ENCODE data around the gene CSNK1G1.
"Not testable (repeated sequence)": the region's sequence is repeated elsewhere in the genome, so short reads cannot be mapped to it uniquely, and the experiment has no call there.

The CSNK1G1 gene

DNA sequence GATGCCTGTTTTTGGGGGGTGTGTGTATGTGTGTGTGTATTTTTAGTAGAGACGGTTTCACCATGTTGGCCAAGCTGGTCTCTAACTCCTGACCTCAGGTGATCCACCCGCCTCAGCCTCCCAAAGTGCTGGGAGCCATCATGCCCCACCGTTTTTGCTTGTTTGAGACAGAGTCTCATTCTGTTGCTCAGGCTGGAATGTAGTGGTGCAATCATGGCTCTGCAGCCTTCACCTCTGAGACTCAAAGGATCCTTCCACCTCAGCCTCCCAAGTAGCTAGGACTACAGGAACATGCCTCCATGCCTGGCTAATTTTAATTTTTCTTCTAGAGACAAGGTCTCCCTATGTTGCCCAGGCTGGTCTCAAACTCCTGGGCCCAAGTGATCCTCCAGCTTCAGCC, 36.5 kb upstream of the CSNK1G1 start:
- DNase-seq (ENCODE audit: low spot score); H3K4me2 ChIP-seq (ENCODE audit: insufficient read depth, low read length, poor library complexity, severe bottlenecking); H2BK5ac ChIP-seq (ENCODE audit: low read length); H3K27me3 ChIP-seq (ENCODE audit: control insufficient read depth in 3 of 3, insufficient read depth in 3 of 3, low read depth in 1 of 3, low read length in 3 of 3); H3K18ac ChIP-seq (ENCODE audit: low read length); H3K4me1 ChIP-seq (ENCODE audit: control insufficient read depth in 2 of 2, insufficient read depth in 1 of 2, low read depth in 1 of 2, low read length in 2 of 2); H4K8ac ChIP-seq (ENCODE audit: low read depth, low read length); H2AK5ac ChIP-seq (ENCODE audit: low read depth, low read length); H3K14ac ChIP-seq (ENCODE audit: low read length); H2BK120ac ChIP-seq (ENCODE audit: low read depth, low read length); H2BK15ac ChIP-seq (ENCODE audit: low read length); H3K9me3 ChIP-seq (replicated peaks in 1 of 2; ENCODE audit: control insufficient read depth in 2 of 2, insufficient read depth in 1 of 2, low read depth in 1 of 2, low read length in 2 of 2); H3K9ac ChIP-seq (ENCODE audit: low read depth, low read length, poor library complexity); H3K27ac ChIP-seq (replicated peaks; ENCODE audit: low read length); H3K4ac ChIP-seq (ENCODE audit: low read length); H3K4me3 ChIP-seq (ENCODE audit: low read length in 2 of 2); H3K23ac ChIP-seq (ENCODE audit: low read depth, low read length, poor library complexity); H3K79me1 ChIP-seq (ENCODE audit: low read depth, low read length); H4K91ac ChIP-seq (ENCODE audit: low read depth, low read length, poor library complexity); H2AFZ ChIP-seq (ENCODE audit: low read length); H2BK12ac ChIP-seq (ENCODE audit: low read length): not testable (repeated sequence)
- no CpG with 5 or more reads among the region's 3 CpGs for WGBS, 2 donors (ENCODE audit: extremely low coverage in 2 of 2, insufficient read length in 2 of 2, insufficient replicate concordance in 1 of 2)
- peaks cover under 1 to 42% of the 10 kb centered on the region in 2 donors for H3K36me3 ChIP-seq (replicated peaks in 1 of 2; ENCODE audit: control insufficient read depth in 2 of 2, insufficient read depth in 2 of 2, low read length in 2 of 2)

DNA sequence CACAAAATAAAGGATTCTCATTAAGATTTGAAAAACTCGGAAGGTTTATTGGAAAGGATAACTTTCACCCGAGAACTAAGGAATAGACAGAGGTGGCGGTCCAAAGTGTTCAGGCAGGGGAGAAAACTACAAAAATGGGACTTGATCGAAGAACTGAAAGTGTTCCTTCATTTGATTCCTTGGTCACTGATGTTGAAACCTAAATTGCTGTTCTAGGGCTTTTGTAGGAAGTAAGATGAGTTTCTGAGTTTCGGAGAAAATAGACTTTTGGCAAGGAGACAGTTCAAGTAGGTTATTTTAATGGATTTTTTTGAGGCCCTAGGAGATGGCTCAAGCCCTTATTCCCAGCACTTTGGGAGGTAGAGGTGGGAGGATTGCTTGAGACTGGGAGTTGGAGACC, 33.1 kb upstream of the CSNK1G1 start:
- H3K23ac ChIP-seq (ENCODE audit: low read depth, low read length, poor library complexity), result no peak overlapping the region
- no peak overlapping the region for H2AK5ac ChIP-seq (ENCODE audit: low read depth, low read length)
- H3K9ac ChIP-seq (ENCODE audit: low read depth, low read length, poor library complexity), result no peak overlapping the region
- H3K27me3 ChIP-seq (ENCODE audit: control insufficient read depth in 3 of 3, insufficient read depth in 3 of 3, low read depth in 1 of 3, low read length in 3 of 3), result no peaks in the 10 kb centered on the region
- H3K14ac ChIP-seq (ENCODE audit: low read length), result no peak overlapping the region
- H3K4me3 ChIP-seq (ENCODE audit: low read length in 2 of 2), result peak overlapping the region in 1 of 2 donors; percentile 64
- no CpG with 5 or more reads among the region's 5 CpGs for WGBS, 2 donors (ENCODE audit: extremely low coverage in 2 of 2, insufficient read length in 2 of 2, insufficient replicate concordance in 1 of 2)
- H3K18ac ChIP-seq (ENCODE audit: low read length), result no peak overlapping the region
- H3K79me1 ChIP-seq (ENCODE audit: low read depth, low read length), result peaks cover 3% of the 10 kb centered on the region
- peaks cover 0 to 11% of the 10 kb centered on the region in 2 donors for H3K36me3 ChIP-seq (replicated peaks in 1 of 2; ENCODE audit: control insufficient read depth in 2 of 2, insufficient read depth in 2 of 2, low read length in 2 of 2)
- H3K4me1 ChIP-seq (ENCODE audit: control insufficient read depth in 2 of 2, insufficient read depth in 1 of 2, low read depth in 1 of 2, low read length in 2 of 2), result no peaks in the 10 kb centered on the region
- no peak overlapping the region for H2BK5ac ChIP-seq (ENCODE audit: low read length)
- no peak overlapping the region for H2BK12ac ChIP-seq (ENCODE audit: low read length)
- no peak overlapping the region for H2BK15ac ChIP-seq (ENCODE audit: low read length)
- no peak overlapping the region for H2AFZ ChIP-seq (ENCODE audit: low read length)
- no peak overlapping the region for H4K8ac ChIP-seq (ENCODE audit: low read depth, low read length)
- no peaks in the 10 kb centered on the region for H3K9me3 ChIP-seq (replicated peaks in 1 of 2; ENCODE audit: control insufficient read depth in 2 of 2, insufficient read depth in 1 of 2, low read depth in 1 of 2, low read length in 2 of 2)
- no peak overlapping the region for H3K4ac ChIP-seq (ENCODE audit: low read length)
- no peak overlapping the region for H4K91ac ChIP-seq (ENCODE audit: low read depth, low read length, poor library complexity)
- no peak for DNase-seq (ENCODE audit: low spot score)
- H2BK120ac ChIP-seq (ENCODE audit: low read depth, low read length), result no peak overlapping the region
- H3K4me2 ChIP-seq (ENCODE audit: insufficient read depth, low read length, poor library complexity, severe bottlenecking), result no peak overlapping the region
- H3K27ac ChIP-seq (replicated peaks; ENCODE audit: low read length), result no peak overlapping the region

DNA sequence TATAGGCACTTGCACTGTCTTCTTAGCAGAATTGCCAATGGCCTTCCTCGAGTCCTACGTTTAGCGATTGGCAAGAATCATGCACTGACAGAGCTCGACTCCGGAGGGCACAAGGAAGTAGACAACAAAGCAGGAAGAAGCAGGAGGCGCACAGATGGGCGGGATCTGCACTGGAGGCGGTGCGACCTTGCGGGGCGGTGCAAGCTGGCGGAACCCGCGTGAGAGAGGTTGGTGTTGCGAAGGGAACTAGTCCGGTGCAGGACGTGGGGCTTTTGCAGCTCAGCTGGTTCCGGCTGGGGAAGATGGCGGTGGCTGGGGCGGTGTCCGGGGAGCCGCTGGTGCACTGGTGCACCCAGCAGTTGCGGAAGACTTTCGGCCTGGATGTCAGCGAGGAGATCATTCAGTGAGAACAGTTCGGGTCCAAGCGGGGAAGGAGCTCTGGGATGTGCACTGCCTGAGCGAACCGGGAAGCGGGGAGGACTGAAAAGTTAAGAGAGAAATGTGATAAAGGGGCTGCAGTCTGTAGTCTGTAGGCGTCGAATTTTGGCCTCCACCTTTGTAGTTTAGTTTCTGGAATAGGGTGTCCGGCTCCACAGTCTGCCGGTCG, 31.7 kb upstream of the CSNK1G1 start, which contains the start of gene TRIP4:
Gene TRIP4, plus strand, starts transcription at position 275 of the 607 bp plus-strand sequence. Its CDS starts 28 bp downstream, at position 303.
- H3K23ac ChIP-seq (ENCODE audit: low read depth, low read length, poor library complexity), result peak within 1 kb of the TSS; percentile 97
- H2BK15ac ChIP-seq (ENCODE audit: low read length), result no peak within 1 kb of the TSS
- peak within 1 kb of the TSS; percentile 85 for H2AFZ ChIP-seq (ENCODE audit: low read length)
- no peak within 1 kb of the TSS for H4K91ac ChIP-seq (ENCODE audit: low read depth, low read length, poor library complexity)
- no peak within 1 kb of the TSS for H2BK5ac ChIP-seq (ENCODE audit: low read length)
- no peaks in the 10 kb centered on the region for H3K27me3 ChIP-seq (ENCODE audit: control insufficient read depth in 3 of 3, insufficient read depth in 3 of 3, low read depth in 1 of 3, low read length in 3 of 3)
- peaks cover 0 to 3% of the 10 kb centered on the region in 2 donors for H3K36me3 ChIP-seq (replicated peaks in 1 of 2; ENCODE audit: control insufficient read depth in 2 of 2, insufficient read depth in 2 of 2, low read length in 2 of 2)
- peak within 1 kb of the TSS; percentile 95 for H3K9ac ChIP-seq (ENCODE audit: low read depth, low read length, poor library complexity)
- H3K4me3 ChIP-seq (ENCODE audit: low read length in 2 of 2), result peak within 1 kb of the TSS; percentile 64 to 89
- H3K79me1 ChIP-seq (ENCODE audit: low read depth, low read length), result peaks cover 3% of the 10 kb centered on the region
- H2BK12ac ChIP-seq (ENCODE audit: low read length), result no peak within 1 kb of the TSS
- no peaks in the 10 kb centered on the region for H3K4me1 ChIP-seq (ENCODE audit: control insufficient read depth in 2 of 2, insufficient read depth in 1 of 2, low read depth in 1 of 2, low read length in 2 of 2)
- DNase-seq (ENCODE audit: low spot score), result peak; percentile 78
- H3K9me3 ChIP-seq (replicated peaks in 1 of 2; ENCODE audit: control insufficient read depth in 2 of 2, insufficient read depth in 1 of 2, low read depth in 1 of 2, low read length in 2 of 2), result no peaks in the 10 kb centered on the region
- peak within 1 kb of the TSS; percentile 52 for H3K27ac ChIP-seq (replicated peaks; ENCODE audit: low read length)
- H3K14ac ChIP-seq (ENCODE audit: low read length), result no peak within 1 kb of the TSS
- H3K4me2 ChIP-seq (ENCODE audit: insufficient read depth, low read length, poor library complexity, severe bottlenecking), result peak within 1 kb of the TSS; percentile 66
- H3K4ac ChIP-seq (ENCODE audit: low read length), result no peak within 1 kb of the TSS
- no CpG with 5 or more reads among the region's 35 CpGs for WGBS, 2 donors (ENCODE audit: extremely low coverage in 2 of 2, insufficient read length in 2 of 2, insufficient replicate concordance in 1 of 2)
- H2AK5ac ChIP-seq (ENCODE audit: low read depth, low read length), result no peak within 1 kb of the TSS
- peak within 1 kb of the TSS; percentile 90 for H3K18ac ChIP-seq (ENCODE audit: low read length)
- no peak within 1 kb of the TSS for H4K8ac ChIP-seq (ENCODE audit: low read depth, low read length)
- peak within 1 kb of the TSS; percentile 66 for H2BK120ac ChIP-seq (ENCODE audit: low read depth, low read length)

DNA sequence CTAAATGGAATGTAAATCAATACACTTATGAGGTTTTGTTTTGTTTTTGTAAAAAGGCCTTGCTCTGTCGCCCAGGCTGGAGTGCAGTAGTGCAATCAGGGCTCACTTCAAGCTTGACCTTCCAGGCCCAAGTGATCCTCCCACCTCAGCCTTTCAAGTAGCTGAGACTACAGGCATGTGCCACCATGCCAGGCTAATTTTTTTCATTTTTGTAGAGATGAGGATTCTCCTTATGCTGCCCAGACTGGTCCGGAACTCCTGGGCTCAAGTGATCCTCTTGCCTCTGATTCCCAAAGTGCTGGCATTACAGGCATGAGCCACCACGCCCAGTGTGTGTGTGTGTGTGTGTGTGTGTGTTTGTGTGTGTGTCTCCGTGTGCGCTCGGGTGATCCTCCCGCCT, 30.3 kb upstream of the CSNK1G1 start:
- Histone ChIP-seq H2BK5ac (ENCODE audit: low read length) (no peak overlapping the region), H3K27me3 (ENCODE audit: control insufficient read depth in 3 of 3, insufficient read depth in 3 of 3, low read depth in 1 of 3, low read length in 3 of 3) (no peaks in the 10 kb centered on the region), H4K8ac (ENCODE audit: low read depth, low read length) (no peak overlapping the region)

More for the DNA sequence above, 30.3 kb upstream of the CSNK1G1 start:
- Histone ChIP-seq H3K9ac (ENCODE audit: low read depth, low read length, poor library complexity) (no peak overlapping the region), H2AFZ (ENCODE audit: low read length) (no peak overlapping the region), H3K18ac (ENCODE audit: low read length) (no peak overlapping the region), H3K36me3 (replicated peaks in 1 of 2; ENCODE audit: control insufficient read depth in 2 of 2, insufficient read depth in 2 of 2, low read length in 2 of 2) (no peaks in the 10 kb centered on the region), H3K14ac (ENCODE audit: low read length) (no peak overlapping the region), H4K91ac (ENCODE audit: low read depth, low read length, poor library complexity) (no peak overlapping the region), H3K4ac (ENCODE audit: low read length) (no peak overlapping the region), H3K9me3 (replicated peaks in 1 of 2; ENCODE audit: control insufficient read depth in 2 of 2, insufficient read depth in 1 of 2, low read depth in 1 of 2, low read length in 2 of 2) (no peaks in the 10 kb centered on the region), H3K4me1 (ENCODE audit: control insufficient read depth in 2 of 2, insufficient read depth in 1 of 2, low read depth in 1 of 2, low read length in 2 of 2) (no peaks in the 10 kb centered on the region), H3K27ac (replicated peaks; ENCODE audit: low read length) (no peak overlapping the region), H2BK12ac (ENCODE audit: low read length) (no peak overlapping the region), H3K4me3 (ENCODE audit: low read length in 2 of 2) (no peak overlapping the region), H2BK120ac (ENCODE audit: low read depth, low read length) (no peak overlapping the region), H3K23ac (ENCODE audit: low read depth, low read length, poor library complexity) (no peak overlapping the region), H3K4me2 (ENCODE audit: insufficient read depth, low read length, poor library complexity, severe bottlenecking) (no peak overlapping the region), H3K79me1 (ENCODE audit: low read depth, low read length) (peaks cover 3% of the 10 kb centered on the region), H2AK5ac (ENCODE audit: low read depth, low read length) (no peak overlapping the region), H2BK15ac (ENCODE audit: low read length) (no peak overlapping the region)
- no peak for DNase-seq (ENCODE audit: low spot score)
- no CpG with 5 or more reads among the region's 7 CpGs for WGBS, 2 donors (ENCODE audit: extremely low coverage in 2 of 2, insufficient read length in 2 of 2, insufficient replicate concordance in 1 of 2)

Measured in neuronal stem cell (in vitro differentiated cells).